ENCODE data around the gene TMEM163. TPM values are rescaled to one million over a fixed set of nuclear protein-coding genes. Genes with fewer than 3 reads are reported as not detected.

Gene TMEM163
- total RNA-seq, 2 donors from 2014 or later: 0.24 TPM; not detected in 1

DNA sequence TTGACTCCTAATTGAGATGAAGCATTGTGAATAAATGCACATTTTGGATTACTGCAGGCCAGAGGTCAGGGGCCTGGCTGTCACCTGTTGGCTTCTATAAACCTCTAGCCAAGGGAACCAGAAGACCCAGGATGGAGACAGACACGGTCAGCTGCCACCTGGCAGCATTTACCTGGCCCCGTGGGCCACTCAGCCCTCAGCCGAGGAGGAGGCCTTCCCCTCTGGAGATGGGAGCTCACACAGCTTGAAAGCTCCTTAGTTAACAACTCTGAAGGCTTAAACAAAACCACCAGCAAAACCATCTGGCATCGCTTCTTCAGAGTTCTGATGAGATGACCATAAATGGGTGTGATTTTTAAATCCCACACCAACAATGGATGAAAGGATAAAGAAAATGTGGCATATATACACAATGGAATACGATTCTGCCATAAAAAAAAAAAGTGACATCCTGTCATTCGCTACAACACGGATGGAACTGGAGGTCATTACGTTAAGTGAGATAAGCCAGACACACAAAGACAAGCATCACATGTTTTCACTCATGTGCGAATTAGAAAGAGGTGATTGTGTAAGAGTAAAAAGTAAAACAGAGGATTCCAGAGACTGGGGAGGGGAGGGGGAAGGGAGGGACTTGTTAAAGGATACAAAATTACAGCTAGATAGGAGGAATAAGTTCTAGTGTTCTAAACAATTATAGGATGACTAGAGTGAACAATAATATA, 218.4 kb downstream of the TMEM163 start:
- WGBS, 2 experiments (ENCODE audit: insufficient coverage in 1 of 2, insufficient read length in 1 of 2): 90 to 97% methylated on average over 4 to 9 of the region's 9 CpGs
- TF ChIP-seq, protein P1, sequence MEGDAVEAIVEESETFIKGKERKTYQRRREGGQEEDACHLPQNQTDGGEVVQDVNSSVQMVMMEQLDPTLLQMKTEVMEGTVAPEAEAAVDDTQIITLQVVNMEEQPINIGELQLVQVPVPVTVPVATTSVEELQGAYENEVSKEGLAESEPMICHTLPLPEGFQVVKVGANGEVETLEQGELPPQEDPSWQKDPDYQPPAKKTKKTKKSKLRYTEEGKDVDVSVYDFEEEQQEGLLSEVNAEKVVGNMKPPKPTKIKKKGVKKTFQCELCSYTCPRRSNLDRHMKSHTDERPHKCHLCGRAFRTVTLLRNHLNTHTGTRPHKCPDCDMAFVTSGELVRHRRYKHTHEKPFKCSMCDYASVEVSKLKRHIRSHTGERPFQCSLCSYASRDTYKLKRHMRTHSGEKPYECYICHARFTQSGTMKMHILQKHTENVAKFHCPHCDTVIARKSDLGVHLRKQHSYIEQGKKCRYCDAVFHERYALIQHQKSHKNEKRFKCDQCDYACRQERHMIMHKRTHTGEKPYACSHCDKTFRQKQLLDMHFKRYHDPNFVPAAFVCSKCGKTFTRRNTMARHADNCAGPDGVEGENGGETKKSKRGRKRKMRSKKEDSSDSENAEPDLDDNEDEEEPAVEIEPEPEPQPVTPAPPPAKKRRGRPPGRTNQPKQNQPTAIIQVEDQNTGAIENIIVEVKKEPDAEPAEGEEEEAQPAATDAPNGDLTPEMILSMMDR (conservative IDR thresholded peaks at IDR 0.05): no peak
- no peaks in the 10 kb centered on the region for H3K36me3 ChIP-seq (ENCODE audit: control insufficient read depth, insufficient read depth, low read length)
- no peaks in the 10 kb centered on the region for H3K36me3 Mint-ChIP-seq (ENCODE audit: low read depth)
- H3K27ac ChIP-seq (ENCODE audit: low read depth, low read length): no peak overlapping the region
- no peaks in the 10 kb centered on the region for H3K4me1 ChIP-seq (ENCODE audit: control insufficient read depth, insufficient read depth, low read length)
- peaks cover 5% of the 10 kb centered on the region for H3K27me3 Mint-ChIP-seq (ENCODE audit: insufficient read depth)
- H3K9me3 ChIP-seq (ENCODE audit: control insufficient read depth, low read length): no peaks in the 10 kb centered on the region
- H3K4me3 Mint-ChIP-seq: no peak overlapping the region
- no peak for DNase-seq
- H3K9ac ChIP-seq (ENCODE audit: extremely low read depth, low read length, poor library complexity, severe bottlenecking): no peak overlapping the region
- H3K27ac Mint-ChIP-seq: no peak overlapping the region
- H3K4me3 ChIP-seq (ENCODE audit: low read length): no peak overlapping the region
- no peaks in the 10 kb centered on the region for H3K9me3 Mint-ChIP-seq
- H3K27me3 ChIP-seq (ENCODE audit: control insufficient read depth, insufficient read depth, low read length, poor library complexity, severe bottlenecking): no peaks in the 10 kb centered on the region
- H3K4me1 Mint-ChIP-seq: peaks cover 20% of the 10 kb centered on the region

DNA sequence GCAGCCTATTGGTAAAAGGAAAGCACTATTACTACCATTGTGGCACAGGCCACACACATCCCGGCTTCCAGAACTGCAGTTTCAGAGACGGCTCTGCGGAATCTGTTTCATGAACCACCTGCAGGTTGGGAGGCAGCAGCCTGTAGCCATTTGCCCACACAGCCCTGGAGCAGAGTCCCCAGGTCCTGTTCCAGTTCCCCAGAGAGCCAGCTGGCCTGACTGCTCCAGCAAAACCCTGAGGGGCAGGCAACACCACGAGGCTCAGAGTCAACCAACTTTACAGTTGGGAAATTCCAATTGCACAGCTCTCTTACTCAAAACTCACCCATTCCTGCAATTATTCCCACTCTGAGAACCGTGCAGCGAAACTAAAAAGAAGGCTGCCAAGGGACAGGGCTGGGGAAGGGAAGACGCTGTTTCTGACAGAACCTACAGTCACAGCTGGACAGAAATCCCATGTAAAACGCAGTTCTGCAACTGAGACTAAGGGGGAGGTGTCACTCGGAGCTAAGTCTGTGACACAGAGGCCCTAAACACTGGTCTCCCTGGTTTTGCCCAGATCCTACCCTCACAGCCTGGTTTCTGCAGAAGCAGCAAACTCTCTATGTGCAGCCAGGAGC, 219.4 kb downstream of the TMEM163 start:
- Mint-ChIP-seq H3K27me3 (ENCODE audit: insufficient read depth) (peaks cover 5% of the 10 kb centered on the region), H3K4me1 (peaks cover 20% of the 10 kb centered on the region), H3K27ac (no peak overlapping the region), H3K9me3 (no peaks in the 10 kb centered on the region), H3K4me3 (no peak overlapping the region), H3K36me3 (ENCODE audit: low read depth) (no peaks in the 10 kb centered on the region)
- H3K27me3 ChIP-seq (ENCODE audit: control insufficient read depth, insufficient read depth, low read length, poor library complexity, severe bottlenecking): no peaks in the 10 kb centered on the region
- WGBS, 2 experiments (ENCODE audit: insufficient coverage in 1 of 2, insufficient read length in 1 of 2): 77 to 80% methylated on average over 7 to 9 of the region's 9 CpGs
- no peaks in the 10 kb centered on the region for H3K9me3 ChIP-seq (ENCODE audit: control insufficient read depth, low read length)
- TF ChIP-seq, protein P1 (conservative IDR thresholded peaks at IDR 0.05): no peak
- no peak for DNase-seq
- H3K9ac ChIP-seq (ENCODE audit: extremely low read depth, low read length, poor library complexity, severe bottlenecking): no peak overlapping the region
- H3K27ac ChIP-seq (ENCODE audit: low read depth, low read length): no peak overlapping the region
- H3K4me3 ChIP-seq (ENCODE audit: low read length): no peak overlapping the region
- no peaks in the 10 kb centered on the region for H3K4me1 ChIP-seq (ENCODE audit: control insufficient read depth, insufficient read depth, low read length)
- no peaks in the 10 kb centered on the region for H3K36me3 ChIP-seq (ENCODE audit: control insufficient read depth, insufficient read depth, low read length)

DNA sequence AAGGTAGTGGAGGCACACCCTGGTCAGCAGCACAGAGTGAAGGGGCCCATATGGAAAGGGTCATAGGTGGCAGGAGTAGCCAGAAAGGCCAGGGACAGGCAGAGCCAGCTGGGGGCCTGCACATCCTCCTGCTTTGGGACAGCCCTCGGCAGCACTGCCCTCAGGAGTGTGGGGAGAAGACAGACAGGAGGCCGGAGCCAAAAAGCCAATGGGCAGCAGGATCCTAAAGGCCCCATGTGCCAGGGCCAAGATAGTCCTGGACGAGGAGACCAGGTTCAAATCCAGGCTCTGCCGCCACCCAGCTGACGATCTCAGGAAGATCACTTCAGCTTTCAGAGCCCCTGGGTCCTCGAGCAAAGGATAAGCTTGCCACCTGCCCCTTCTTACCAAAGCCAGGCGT, 220.1 kb downstream of the TMEM163 start:
- Mint-ChIP-seq H3K4me3 (no peak overlapping the region), H3K27ac (no peak overlapping the region), H3K4me1 (peaks cover 19% of the 10 kb centered on the region), H3K9me3 (no peaks in the 10 kb centered on the region), H3K36me3 (ENCODE audit: low read depth) (no peaks in the 10 kb centered on the region), H3K27me3 (ENCODE audit: insufficient read depth) (peaks cover 6% of the 10 kb centered on the region)
- no peaks in the 10 kb centered on the region for H3K4me1 ChIP-seq (ENCODE audit: control insufficient read depth, insufficient read depth, low read length)
- no peaks in the 10 kb centered on the region for H3K36me3 ChIP-seq (ENCODE audit: control insufficient read depth, insufficient read depth, low read length)
- H3K9ac ChIP-seq (ENCODE audit: extremely low read depth, low read length, poor library complexity, severe bottlenecking): no peak overlapping the region
- DNase-seq: no peak
- 88 to 97% methylated on average over 4 to 7 of the region's 7 CpGs for WGBS, 2 experiments (ENCODE audit: insufficient coverage in 1 of 2, insufficient read length in 1 of 2)
- H3K4me3 ChIP-seq (ENCODE audit: low read length): no peak overlapping the region
- TF ChIP-seq, protein P1 (conservative IDR thresholded peaks at IDR 0.05): no peak
- no peak overlapping the region for H3K27ac ChIP-seq (ENCODE audit: low read depth, low read length)
- H3K9me3 ChIP-seq (ENCODE audit: control insufficient read depth, low read length): no peaks in the 10 kb centered on the region
- no peaks in the 10 kb centered on the region for H3K27me3 ChIP-seq (ENCODE audit: control insufficient read depth, insufficient read depth, low read length, poor library complexity, severe bottlenecking)
